Panc1 (cell line): Measurements from ENCODE around the gene MTAP. TPM values are rescaled to one million over a fixed set of nuclear protein-coding genes. Genes with fewer than 3 reads are reported as not detected.

Source experiments
- ATAC-seq: fragments of 200-7000 bp; cut with Tn5 transposase; 2 replicates; pipeline ENCODE4 v1.9.1; 2020; ENCODE audit warnings: mild to moderate bottlenecking, moderate library complexity
- BruUV-seq: library from RNA; stranded (reverse); fragments of 400-500 nt; replicated peaks from 2 replicates; lab custom pipeline; 2021; lab: Mats Ljungman, UMichigan
- CTCF ChIA-PET: fragments of 300-600 bp; sonication (Branson Sonifier 250); formaldehyde crosslinking; loops from one replicate; lab custom pipeline; 2022; ENCODE audit warnings: antibody characterized with exemption; lab: Charles Lee
- POLR2A ChIA-PET: fragments of 300-600 bp; sonication (Branson Sonifier 250); formaldehyde crosslinking; loops from one replicate; lab custom pipeline; 2022; ENCODE audit warnings: antibody characterized with exemption; lab: Charles Lee
- DNase-seq: peaks from one replicate; pipeline ENCODE4 v3.0.0-alpha.2; 2010; ENCODE audit warnings: low read depth, low spot score
- H3K27ac ChIP-seq: 2 replicates; pipeline ENCODE4 v1.5.1; 2011; ENCODE audit warnings: mild to moderate bottlenecking, low read length, inconsistent platforms
- H3K27me3 ChIP-seq: fragments of 200-500 bp; sonication (Bioruptor generic); 2 replicates; pipeline ENCODE4 v1.6.0; 2014; ENCODE audit warnings: low read length, inconsistent platforms; ENCODE audit not compliant: control insufficient read depth, insufficient read depth
- H3K36me3 ChIP-seq: fragments of 200-500 bp; sonication (Bioruptor generic); 2 replicates; pipeline ENCODE4 v1.5.1; 2014; ENCODE audit warnings: inconsistent platforms, mild to moderate bottlenecking, low read length, moderate library complexity; ENCODE audit not compliant: control insufficient read depth, insufficient read depth
- H3K4me1 ChIP-seq: 2 replicates; pipeline ENCODE4 v1.5.1; 2011; ENCODE audit warnings: inconsistent platforms, mild to moderate bottlenecking, low read length, moderate library complexity; ENCODE audit not compliant: control insufficient read depth, insufficient read depth
- H3K4me3 ChIP-seq, 2 experiments: 2 replicates each; pipeline ENCODE4 v1.5.1; 2011 to 2012; ENCODE audit warnings: low read depth in 2 of 2, low read length in 2 of 2, mild to moderate bottlenecking in 2 of 2, inconsistent platforms in 1 of 2, moderate library complexity in 1 of 2
- H3K9me3 ChIP-seq: fragments of 200-500 bp; sonication (Bioruptor generic); 2 replicates; pipeline ENCODE4 v1.5.1; 2014; ENCODE audit warnings: low read depth, mild to moderate bottlenecking, inconsistent platforms, low read length, moderate library complexity; ENCODE audit not compliant: control insufficient read depth, insufficient read depth
- POLR2AphosphoS5 ChIP-seq: IDR thresholded peaks from 2 replicates; pipeline ENCODE4 v1.6.1; 2012; ENCODE audit warnings: mild to moderate bottlenecking, low read depth, low read length, moderate library complexity
- SIN3A ChIP-seq: IDR thresholded peaks from 2 replicates; pipeline ENCODE4 v1.6.1; 2012; ENCODE audit warnings: low read depth, mild to moderate bottlenecking, low read length, moderate library complexity, borderline replicate concordance; ENCODE audit not compliant: insufficient read depth
- TCF7L2 ChIP-seq: IDR thresholded peaks from 2 replicates; pipeline ENCODE4 v1.6.1; 2011; ENCODE audit warnings: mild to moderate bottlenecking, low read depth, low read length, inconsistent platforms
- in situ Hi-C: cut with HindIII; loops from 2 replicates; pipeline ENCODE4 v1.10.0; 2016; ENCODE audit warnings: low sequenced_read_pairs, low pct_unique_long_range_greater_than_20kb
- intact Hi-C: fragments of 100-400 bp; cut with micrococcal nuclease; formaldehyde crosslinking; loops from one replicate; pipeline ENCODE4 v1.10.0; 2022; ENCODE audit not compliant: unreplicated experiment
- total RNA-seq: library from RNA; stranded (reverse); gene quantifications from one replicate; pipeline ENCODE4 v1.2.1, GENCODE V29; 2021; ENCODE audit not compliant: unreplicated experiment
- TF ChIP-seq, protein P1 (sequence below): fragments of 450-650 bp; IDR thresholded peaks from 2 replicates; pipeline ENCODE4 v1.5.1; 2017; ENCODE audit warnings: mild to moderate bottlenecking
- TF ChIP-seq, protein P2 (sequence below), 2 experiments: IDR thresholded peaks; 2 replicates each; pipeline ENCODE4 v1.6.1; 2011 to 2012; ENCODE audit warnings: low read depth in 2 of 2, control low read depth in 1 of 2, low read length in 1 of 2, mild to moderate bottlenecking in 1 of 2, moderate library complexity in 1 of 2; ENCODE audit not compliant: insufficient read depth in 1 of 2

The MTAP gene
- total RNA-seq, 1 experiment from 2014 or later = 9.6 TPM

- intact Hi-C loops (no loop called here), in situ Hi-C loops (no loop called here)
- CTCF ChIA-PET = no interaction called here
- TF ChIP-seq TCF7L2 (no peak), SIN3A (no peak), POLR2AphosphoS5 (no peak)
- TF ChIP-seq, protein P1, sequence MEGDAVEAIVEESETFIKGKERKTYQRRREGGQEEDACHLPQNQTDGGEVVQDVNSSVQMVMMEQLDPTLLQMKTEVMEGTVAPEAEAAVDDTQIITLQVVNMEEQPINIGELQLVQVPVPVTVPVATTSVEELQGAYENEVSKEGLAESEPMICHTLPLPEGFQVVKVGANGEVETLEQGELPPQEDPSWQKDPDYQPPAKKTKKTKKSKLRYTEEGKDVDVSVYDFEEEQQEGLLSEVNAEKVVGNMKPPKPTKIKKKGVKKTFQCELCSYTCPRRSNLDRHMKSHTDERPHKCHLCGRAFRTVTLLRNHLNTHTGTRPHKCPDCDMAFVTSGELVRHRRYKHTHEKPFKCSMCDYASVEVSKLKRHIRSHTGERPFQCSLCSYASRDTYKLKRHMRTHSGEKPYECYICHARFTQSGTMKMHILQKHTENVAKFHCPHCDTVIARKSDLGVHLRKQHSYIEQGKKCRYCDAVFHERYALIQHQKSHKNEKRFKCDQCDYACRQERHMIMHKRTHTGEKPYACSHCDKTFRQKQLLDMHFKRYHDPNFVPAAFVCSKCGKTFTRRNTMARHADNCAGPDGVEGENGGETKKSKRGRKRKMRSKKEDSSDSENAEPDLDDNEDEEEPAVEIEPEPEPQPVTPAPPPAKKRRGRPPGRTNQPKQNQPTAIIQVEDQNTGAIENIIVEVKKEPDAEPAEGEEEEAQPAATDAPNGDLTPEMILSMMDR = no peak
- TF ChIP-seq, protein P2, sequence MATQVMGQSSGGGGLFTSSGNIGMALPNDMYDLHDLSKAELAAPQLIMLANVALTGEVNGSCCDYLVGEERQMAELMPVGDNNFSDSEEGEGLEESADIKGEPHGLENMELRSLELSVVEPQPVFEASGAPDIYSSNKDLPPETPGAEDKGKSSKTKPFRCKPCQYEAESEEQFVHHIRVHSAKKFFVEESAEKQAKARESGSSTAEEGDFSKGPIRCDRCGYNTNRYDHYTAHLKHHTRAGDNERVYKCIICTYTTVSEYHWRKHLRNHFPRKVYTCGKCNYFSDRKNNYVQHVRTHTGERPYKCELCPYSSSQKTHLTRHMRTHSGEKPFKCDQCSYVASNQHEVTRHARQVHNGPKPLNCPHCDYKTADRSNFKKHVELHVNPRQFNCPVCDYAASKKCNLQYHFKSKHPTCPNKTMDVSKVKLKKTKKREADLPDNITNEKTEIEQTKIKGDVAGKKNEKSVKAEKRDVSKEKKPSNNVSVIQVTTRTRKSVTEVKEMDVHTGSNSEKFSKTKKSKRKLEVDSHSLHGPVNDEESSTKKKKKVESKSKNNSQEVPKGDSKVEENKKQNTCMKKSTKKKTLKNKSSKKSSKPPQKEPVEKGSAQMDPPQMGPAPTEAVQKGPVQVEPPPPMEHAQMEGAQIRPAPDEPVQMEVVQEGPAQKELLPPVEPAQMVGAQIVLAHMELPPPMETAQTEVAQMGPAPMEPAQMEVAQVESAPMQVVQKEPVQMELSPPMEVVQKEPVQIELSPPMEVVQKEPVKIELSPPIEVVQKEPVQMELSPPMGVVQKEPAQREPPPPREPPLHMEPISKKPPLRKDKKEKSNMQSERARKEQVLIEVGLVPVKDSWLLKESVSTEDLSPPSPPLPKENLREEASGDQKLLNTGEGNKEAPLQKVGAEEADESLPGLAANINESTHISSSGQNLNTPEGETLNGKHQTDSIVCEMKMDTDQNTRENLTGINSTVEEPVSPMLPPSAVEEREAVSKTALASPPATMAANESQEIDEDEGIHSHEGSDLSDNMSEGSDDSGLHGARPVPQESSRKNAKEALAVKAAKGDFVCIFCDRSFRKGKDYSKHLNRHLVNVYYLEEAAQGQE (IDR thresholded peaks at IDR 0.05; ENCODE audit: insufficient read depth in 1 of 2, low read depth in 2 of 2, low read length in 1 of 2) = no peak
- Histone ChIP-seq H3K9me3 (no peaks in the 10 kb centered on the region), H3K4me1 (no peaks in the 10 kb centered on the region), H3K27me3 (no peaks in the 10 kb centered on the region), H3K27ac (no peak overlapping the region), H3K4me3 (no peak overlapping the region), H3K36me3 (no peaks in the 10 kb centered on the region)
- ATAC-seq = no peak
- no TSS peak for BruUV-seq
- no peak for DNase-seq
- POLR2A ChIA-PET = no interaction called here
Measured at GRCh38 chr9:21831841-21832509, 29.5 kb downstream of the MTAP start.

GRCh38 chr9:21833090-21833801 is 30.8 kb downstream of the MTAP start:
- BruUV-seq = no TSS peak
- H3K36me3 ChIP-seq = no peaks in the 10 kb centered on the region
- intact Hi-C loops (no loop called here), in situ Hi-C loops (no loop called here)
- ChIA-PET POLR2A (no interaction called here), CTCF (no interaction called here)
- H3K4me1 ChIP-seq = no peaks in the 10 kb centered on the region
- DNase-seq (no peak), ATAC-seq (no peak)
- TF ChIP-seq TCF7L2 (no peak), POLR2AphosphoS5 (no peak), SIN3A (no peak)
- TF ChIP-seq, protein P2 (IDR thresholded peaks at IDR 0.05; ENCODE audit: insufficient read depth in 1 of 2, low read depth in 2 of 2, low read length in 1 of 2) = no peak
- TF ChIP-seq, protein P1 = no peak
- no peaks in the 10 kb centered on the region for H3K27me3 ChIP-seq
- H3K4me3 ChIP-seq = no peak overlapping the region
- no peaks in the 10 kb centered on the region for H3K9me3 ChIP-seq
- H3K27ac ChIP-seq = no peak overlapping the region
